Stimulated activated naive B cell treated with anti-CD40 and anti-IgM and Interleukin-4, amounts not matched to agents 10 μg/mL and 1 μg/mL and 100 μg/mL, for 72 hours (primary cell): ENCODE measurements around the gene ATP2A3.

Experiments used
- ATAC-seq, 2 donors: fragments of 150-1000 bp; cut with Tn5 transposase; replicated peaks; 2 replicates each; pipeline ENCODE4 v1.10.0; 2021; ENCODE audit warnings: moderate library complexity in 1 of 2
- DNase-seq: peaks from one replicate; pipeline ENCODE4 v3.0.0; 2021
- H3K27ac Mint-ChIP-seq: one replicate; pipeline ENCODE4 v1.8.0; 2022; ENCODE audit warnings: mild to moderate bottlenecking, mixed read lengths
- H3K27me3 Mint-ChIP-seq, 2 donors: one replicate each; pipeline ENCODE4 v1.8.0; 2022; ENCODE audit warnings: mixed read lengths in 2 of 2
- H3K36me3 Mint-ChIP-seq, 2 donors: one replicate each; pipeline ENCODE4 v1.8.0; 2022; ENCODE audit warnings: mixed read lengths in 2 of 2, mild to moderate bottlenecking in 1 of 2
- H3K4me1 Mint-ChIP-seq, 2 donors: one replicate each; pipeline ENCODE4 v1.8.0; 2022; ENCODE audit warnings: mixed read lengths in 2 of 2, mild to moderate bottlenecking in 1 of 2
- H3K4me3 Mint-ChIP-seq, 2 donors: one replicate each; pipeline ENCODE4 v1.8.0; 2022; ENCODE audit warnings: mild to moderate bottlenecking in 2 of 2, mixed read lengths in 2 of 2, moderate library complexity in 1 of 2
- H3K9me3 Mint-ChIP-seq, 2 donors: one replicate each; pipeline ENCODE4 v1.8.0; 2022; ENCODE audit warnings: mixed read lengths in 2 of 2, mild to moderate bottlenecking in 1 of 2

ATP2A3 gene

GRCh38 chr17:3927628-3928340 lies 36.5 kb downstream of the ATP2A3 start:
- H3K36me3 Mint-ChIP-seq: peaks cover 33 to 46% of the 10 kb centered on the region in 2 donors
- DNase-seq (no peak), ATAC-seq (no peak)
- no peak overlapping the region for H3K4me3 Mint-ChIP-seq
- peaks cover 3 to 11% of the 10 kb centered on the region in 2 donors for H3K4me1 Mint-ChIP-seq
- H3K27me3 Mint-ChIP-seq: no peaks in the 10 kb centered on the region
- no peaks in the 10 kb centered on the region for H3K9me3 Mint-ChIP-seq
- peak overlapping the region; percentile 82 for H3K27ac Mint-ChIP-seq

GRCh38 chr17:3926860-3927627 lies 37.2 kb downstream of the ATP2A3 start:
- no peak for ATAC-seq
- Mint-ChIP-seq H3K4me1 (peaks cover 11 to 17% of the 10 kb centered on the region in 2 donors), H3K27me3 (no peaks in the 10 kb centered on the region), H3K36me3 (peaks cover 33 to 45% of the 10 kb centered on the region in 2 donors), H3K27ac (peak overlapping the region; percentile 82), H3K9me3 (no peaks in the 10 kb centered on the region), H3K4me3 (no peak overlapping the region)
- no peak for DNase-seq

- DNase-seq (no peak), ATAC-seq (no peak)
- Mint-ChIP-seq H3K36me3 (peaks cover 33 to 45% of the 10 kb centered on the region in 2 donors), H3K27ac (peak overlapping the region; percentile 65), H3K4me1 (peaks cover 22 to 24% of the 10 kb centered on the region in 2 donors), H3K9me3 (no peaks in the 10 kb centered on the region), H3K4me3 (no peak overlapping the region), H3K27me3 (no peaks in the 10 kb centered on the region)
These were observed 38.4 kb downstream of the ATP2A3 start for GRCh38 chr17:3925684-3926485.

GRCh38 chr17:3924512-3925350 lies 39.5 kb downstream of the ATP2A3 start:
- Mint-ChIP-seq H3K36me3 (peaks cover 31 to 39% of the 10 kb centered on the region in 2 donors), H3K27me3 (no peaks in the 10 kb centered on the region), H3K27ac (peak overlapping the region; percentile 59), H3K4me3 (no peak overlapping the region), H3K4me1 (peaks cover 25 to 28% of the 10 kb centered on the region in 2 donors), H3K9me3 (no peaks in the 10 kb centered on the region)
- ATAC-seq (no peak), DNase-seq (no peak)

GRCh38 chr17:3923466-3924190 lies 40.6 kb downstream of the ATP2A3 start:
- DNase-seq (no peak), ATAC-seq (no peak)
- Mint-ChIP-seq H3K4me3 (no peak overlapping the region), H3K9me3 (no peaks in the 10 kb centered on the region), H3K36me3 (peaks cover 26 to 32% of the 10 kb centered on the region in 2 donors), H3K27me3 (no peaks in the 10 kb centered on the region), H3K4me1 (peaks cover 25 to 33% of the 10 kb centered on the region in 2 donors), H3K27ac (no peak overlapping the region)

- Mint-ChIP-seq H3K36me3 (peaks cover 19 to 26% of the 10 kb centered on the region in 2 donors), H3K27ac (peak overlapping the region; percentile 11), H3K9me3 (no peaks in the 10 kb centered on the region), H3K4me1 (peaks cover 28 to 37% of the 10 kb centered on the region in 2 donors), H3K27me3 (no peaks in the 10 kb centered on the region), H3K4me3 (no peak overlapping the region)
- DNase-seq (no peak), ATAC-seq (no peak)
These were observed 41.5 kb downstream of the ATP2A3 start for GRCh38 chr17:3922765-3923164.

GRCh38 chr17:3921502-3922319 lies 42.5 kb downstream of the ATP2A3 start:
- Mint-ChIP-seq H3K4me1 (peaks cover 34 to 46% of the 10 kb centered on the region in 2 donors), H3K27ac (peak overlapping the region; percentile 83), H3K9me3 (no peaks in the 10 kb centered on the region), H3K36me3 (peaks cover 15 to 25% of the 10 kb centered on the region in 2 donors), H3K4me3 (no peak overlapping the region), H3K27me3 (no peaks in the 10 kb centered on the region)
- ATAC-seq (peak in 1 of 2 donors; percentile 6), DNase-seq (no peak)

- Mint-ChIP-seq H3K9me3 (no peaks in the 10 kb centered on the region), H3K27ac (peak overlapping the region; percentile 42), H3K4me1 (peaks cover 37 to 54% of the 10 kb centered on the region in 2 donors), H3K4me3 (no peak overlapping the region), H3K36me3 (peaks cover 15 to 24% of the 10 kb centered on the region in 2 donors), H3K27me3 (no peaks in the 10 kb centered on the region)
- ATAC-seq (peak in 1 of 2 donors; percentile 25), DNase-seq (no peak)
These were observed 43.2 kb downstream of the ATP2A3 start for GRCh38 chr17:3921006-3921405.

GRCh38 chr17:3919123-3919624 lies 45.1 kb downstream of the ATP2A3 start:
- H3K9me3 Mint-ChIP-seq: no peaks in the 10 kb centered on the region
- no peak for ATAC-seq
- no peak for DNase-seq
- peaks cover 3 to 20% of the 10 kb centered on the region in 2 donors for H3K36me3 Mint-ChIP-seq
- H3K27me3 Mint-ChIP-seq: no peaks in the 10 kb centered on the region
- H3K4me1 Mint-ChIP-seq: peaks cover 46 to 72% of the 10 kb centered on the region in 2 donors
- H3K27ac Mint-ChIP-seq: no peak overlapping the region
- H3K4me3 Mint-ChIP-seq: no peak overlapping the region

GRCh38 chr17:3918372-3919122 lies 45.7 kb downstream of the ATP2A3 start:
- no peak for DNase-seq
- peaks cover 4 to 20% of the 10 kb centered on the region in 2 donors for H3K36me3 Mint-ChIP-seq
- H3K27ac Mint-ChIP-seq: peak overlapping the region; percentile 67
- no peak overlapping the region for H3K4me3 Mint-ChIP-seq
- no peaks in the 10 kb centered on the region for H3K9me3 Mint-ChIP-seq
- H3K27me3 Mint-ChIP-seq: no peaks in the 10 kb centered on the region
- peaks cover 52 to 78% of the 10 kb centered on the region in 2 donors for H3K4me1 Mint-ChIP-seq
- no peak for ATAC-seq

- peak overlapping the region; percentile 99 for H3K27ac Mint-ChIP-seq
These were observed 46.8 kb downstream of the ATP2A3 start for GRCh38 chr17:3917391-3917931.

More at GRCh38 chr17:3917391-3917931, 46.8 kb downstream of the ATP2A3 start:
- DNase-seq: no peak
- Mint-ChIP-seq H3K36me3 (peaks cover 8 to 22% of the 10 kb centered on the region in 2 donors), H3K27me3 (no peaks in the 10 kb centered on the region), H3K4me3 (peak overlapping the region; percentile 95 to 96), H3K4me1 (peaks cover 53 to 81% of the 10 kb centered on the region in 2 donors), H3K9me3 (peaks cover 0 to 4% of the 10 kb centered on the region in 2 donors)
- ATAC-seq: no peak
